Loucy (cell line): ENCODE data around the gene GAGE12H.
"Not testable (repeated sequence)": the region's sequence is repeated elsewhere in the genome, so short reads cannot be mapped to it uniquely, and the experiment has no call there.

Source experiments
- EZH2phosphoT487 ChIP-seq: fragments of 200-600 bp; IDR thresholded peaks from 2 replicates; pipeline ENCODE4 v1.6.1; 2018; ENCODE audit warnings: antibody characterized with exemption, mild to moderate bottlenecking, moderate library complexity, borderline replicate concordance
- TF ChIP-seq, protein P1 (sequence below): fragments of 200-600 bp; sonication (generic); conservative IDR thresholded peaks from 2 replicates; pipeline ENCODE4 v1.5.1; 2014; ENCODE audit warnings: mild to moderate bottlenecking, antibody characterized with exemption, low read length

DNA sequence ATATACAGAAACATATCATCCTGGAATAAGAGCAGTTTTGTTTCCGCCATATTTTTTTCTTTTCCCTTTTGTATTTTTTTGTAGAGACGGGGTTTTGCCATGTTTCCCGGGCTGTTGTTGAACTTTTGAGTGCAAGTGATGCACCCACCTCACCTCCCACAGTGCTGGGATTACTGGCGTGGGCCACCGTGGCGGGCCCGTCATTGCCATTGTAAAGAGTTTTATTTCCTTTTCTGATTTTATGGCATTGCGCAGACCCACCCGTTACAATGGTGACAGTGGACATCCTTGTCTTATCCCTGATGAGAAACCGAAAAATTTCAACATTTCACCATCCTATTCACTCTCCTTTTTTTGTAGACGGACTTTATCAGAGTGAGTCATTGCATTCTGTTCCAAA, 11.0 kb upstream of the GAGE12H start:
- TF ChIP-seq, protein P1, sequence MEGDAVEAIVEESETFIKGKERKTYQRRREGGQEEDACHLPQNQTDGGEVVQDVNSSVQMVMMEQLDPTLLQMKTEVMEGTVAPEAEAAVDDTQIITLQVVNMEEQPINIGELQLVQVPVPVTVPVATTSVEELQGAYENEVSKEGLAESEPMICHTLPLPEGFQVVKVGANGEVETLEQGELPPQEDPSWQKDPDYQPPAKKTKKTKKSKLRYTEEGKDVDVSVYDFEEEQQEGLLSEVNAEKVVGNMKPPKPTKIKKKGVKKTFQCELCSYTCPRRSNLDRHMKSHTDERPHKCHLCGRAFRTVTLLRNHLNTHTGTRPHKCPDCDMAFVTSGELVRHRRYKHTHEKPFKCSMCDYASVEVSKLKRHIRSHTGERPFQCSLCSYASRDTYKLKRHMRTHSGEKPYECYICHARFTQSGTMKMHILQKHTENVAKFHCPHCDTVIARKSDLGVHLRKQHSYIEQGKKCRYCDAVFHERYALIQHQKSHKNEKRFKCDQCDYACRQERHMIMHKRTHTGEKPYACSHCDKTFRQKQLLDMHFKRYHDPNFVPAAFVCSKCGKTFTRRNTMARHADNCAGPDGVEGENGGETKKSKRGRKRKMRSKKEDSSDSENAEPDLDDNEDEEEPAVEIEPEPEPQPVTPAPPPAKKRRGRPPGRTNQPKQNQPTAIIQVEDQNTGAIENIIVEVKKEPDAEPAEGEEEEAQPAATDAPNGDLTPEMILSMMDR, result not testable (repeated sequence)
- TF ChIP-seq EZH2phosphoT487, result not testable (repeated sequence)
